ENCODE results near the gene TMEM140. TPM values are rescaled to one million over a fixed set of nuclear protein-coding genes. Genes with fewer than 3 reads are reported as not detected.
"Not testable (repeated sequence)": the region's sequence is repeated elsewhere in the genome, so short reads cannot be mapped to it uniquely, and the experiment has no call there.

Gene TMEM140
- total RNA-seq, 1 donor from 2014 or later = not detected

- no peaks in the 10 kb centered on the region for H3K9me3 Mint-ChIP-seq (ENCODE audit: unreplicated experiment)
- peaks cover 28% of the 10 kb centered on the region for H3K4me1 Mint-ChIP-seq (ENCODE audit: unreplicated experiment)
- peak overlapping the region; percentile 86 for H3K4me3 Mint-ChIP-seq (ENCODE audit: unreplicated experiment)
- H3K27ac Mint-ChIP-seq (ENCODE audit: unreplicated experiment) = peak overlapping the region; percentile 76
- DNase-seq (ENCODE audit: extremely low spot score, unreplicated experiment) = no peak
- no peaks in the 10 kb centered on the region for H3K27me3 Mint-ChIP-seq (ENCODE audit: unreplicated experiment)
- TF ChIP-seq, protein P1, sequence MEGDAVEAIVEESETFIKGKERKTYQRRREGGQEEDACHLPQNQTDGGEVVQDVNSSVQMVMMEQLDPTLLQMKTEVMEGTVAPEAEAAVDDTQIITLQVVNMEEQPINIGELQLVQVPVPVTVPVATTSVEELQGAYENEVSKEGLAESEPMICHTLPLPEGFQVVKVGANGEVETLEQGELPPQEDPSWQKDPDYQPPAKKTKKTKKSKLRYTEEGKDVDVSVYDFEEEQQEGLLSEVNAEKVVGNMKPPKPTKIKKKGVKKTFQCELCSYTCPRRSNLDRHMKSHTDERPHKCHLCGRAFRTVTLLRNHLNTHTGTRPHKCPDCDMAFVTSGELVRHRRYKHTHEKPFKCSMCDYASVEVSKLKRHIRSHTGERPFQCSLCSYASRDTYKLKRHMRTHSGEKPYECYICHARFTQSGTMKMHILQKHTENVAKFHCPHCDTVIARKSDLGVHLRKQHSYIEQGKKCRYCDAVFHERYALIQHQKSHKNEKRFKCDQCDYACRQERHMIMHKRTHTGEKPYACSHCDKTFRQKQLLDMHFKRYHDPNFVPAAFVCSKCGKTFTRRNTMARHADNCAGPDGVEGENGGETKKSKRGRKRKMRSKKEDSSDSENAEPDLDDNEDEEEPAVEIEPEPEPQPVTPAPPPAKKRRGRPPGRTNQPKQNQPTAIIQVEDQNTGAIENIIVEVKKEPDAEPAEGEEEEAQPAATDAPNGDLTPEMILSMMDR (IDR thresholded peaks at IDR 0.05) = peak; percentile 31
- peaks cover 33% of the 10 kb centered on the region for H3K36me3 Mint-ChIP-seq (ENCODE audit: unreplicated experiment)
These were observed 21.5 kb downstream of the TMEM140 start for GRCh38 chr7:135169141-135169963.

GRCh38 chr7:135169964-135170273, 22.0 kb downstream of the TMEM140 start:
- Mint-ChIP-seq H3K36me3 (ENCODE audit: unreplicated experiment) (peaks cover 33% of the 10 kb centered on the region), H3K9me3 (ENCODE audit: unreplicated experiment) (no peaks in the 10 kb centered on the region), H3K4me1 (ENCODE audit: unreplicated experiment) (peaks cover 28% of the 10 kb centered on the region), H3K27me3 (ENCODE audit: unreplicated experiment) (no peaks in the 10 kb centered on the region), H3K4me3 (ENCODE audit: unreplicated experiment) (peak overlapping the region; percentile 86), H3K27ac (ENCODE audit: unreplicated experiment) (peak overlapping the region; percentile 76)
- DNase-seq (ENCODE audit: extremely low spot score, unreplicated experiment) = no peak
- TF ChIP-seq, protein P1 (IDR thresholded peaks at IDR 0.05) = no peak

GRCh38 chr7:135170274-135170997, 22.6 kb downstream of the TMEM140 start, which contains the start of gene CYREN:
Gene CYREN (minus strand): TSS chr7:135170707. CDS start chr7:135168922, 1,785 bp downstream.
- H3K9me3 Mint-ChIP-seq (ENCODE audit: unreplicated experiment) = no peaks in the 10 kb centered on the region
- H3K4me3 Mint-ChIP-seq (ENCODE audit: unreplicated experiment) = peak within 1 kb of the TSS; percentile 86
- peaks cover 28% of the 10 kb centered on the region for H3K36me3 Mint-ChIP-seq (ENCODE audit: unreplicated experiment)
- peak within 1 kb of the TSS; percentile 99 for H3K27ac Mint-ChIP-seq (ENCODE audit: unreplicated experiment)
- no peaks in the 10 kb centered on the region for H3K27me3 Mint-ChIP-seq (ENCODE audit: unreplicated experiment)
- TF ChIP-seq, protein P1 (IDR thresholded peaks at IDR 0.05) = peak; percentile 67
- peak; percentile 97 for DNase-seq (ENCODE audit: extremely low spot score, unreplicated experiment)
- peaks cover 28% of the 10 kb centered on the region for H3K4me1 Mint-ChIP-seq (ENCODE audit: unreplicated experiment)

- not testable (repeated sequence) for H3K27me3 Mint-ChIP-seq (ENCODE audit: unreplicated experiment); H3K9me3 Mint-ChIP-seq (ENCODE audit: unreplicated experiment)
- Mint-ChIP-seq H3K27ac (ENCODE audit: unreplicated experiment) (peak overlapping the region; percentile 99), H3K36me3 (ENCODE audit: unreplicated experiment) (peaks cover 22% of the 10 kb centered on the region), H3K4me3 (ENCODE audit: unreplicated experiment) (peak overlapping the region; percentile 86), H3K4me1 (ENCODE audit: unreplicated experiment) (peaks cover 28% of the 10 kb centered on the region)
- DNase-seq (ENCODE audit: extremely low spot score, unreplicated experiment) = peak; percentile 81
These were observed 23.2 kb downstream of the TMEM140 start for GRCh38 chr7:135170998-135171481.

DNA sequence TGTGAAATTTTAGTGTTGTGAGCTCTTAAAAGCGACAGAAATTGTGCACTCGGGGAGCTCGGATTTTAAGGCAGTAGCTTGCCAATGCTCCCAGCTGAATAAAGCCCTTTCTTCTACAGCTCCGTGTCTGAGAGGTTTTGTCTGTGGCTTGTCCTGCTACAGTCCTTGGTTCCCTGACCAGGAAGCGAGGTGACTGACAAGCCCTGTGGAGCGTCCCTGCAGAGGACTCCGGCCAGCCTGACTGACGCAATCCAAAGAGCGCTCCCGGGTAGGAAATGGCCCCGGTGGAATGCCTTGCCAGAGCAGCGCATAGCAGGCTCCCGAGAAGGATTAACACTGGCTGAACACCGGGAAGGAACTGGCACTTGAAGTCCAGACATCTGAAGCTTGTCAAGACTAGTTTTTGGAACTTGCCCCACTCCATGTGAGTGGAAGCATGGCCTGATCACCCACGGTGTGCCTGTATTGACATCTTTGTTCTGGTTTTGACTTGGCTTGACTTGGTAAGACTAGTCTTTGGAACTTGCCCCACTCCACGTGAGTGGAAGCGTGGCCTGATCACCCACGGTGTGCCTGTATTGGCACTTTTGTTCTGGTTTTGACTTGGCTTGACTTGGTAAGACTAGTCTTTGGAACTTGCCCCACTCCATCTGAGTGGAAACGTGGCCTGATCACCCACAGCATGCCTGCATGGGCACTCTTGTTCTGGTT, 23.9 kb downstream of the TMEM140 start:
- peak overlapping the region; percentile 53 for H3K4me3 Mint-ChIP-seq (ENCODE audit: unreplicated experiment)
- peak; percentile 79 for DNase-seq (ENCODE audit: extremely low spot score, unreplicated experiment)
- H3K27ac Mint-ChIP-seq (ENCODE audit: unreplicated experiment) = peak overlapping the region; percentile 99
- not testable (repeated sequence) for H3K9me3 Mint-ChIP-seq (ENCODE audit: unreplicated experiment); H3K27me3 Mint-ChIP-seq (ENCODE audit: unreplicated experiment)
- H3K4me1 Mint-ChIP-seq (ENCODE audit: unreplicated experiment) = peaks cover 28% of the 10 kb centered on the region
- H3K36me3 Mint-ChIP-seq (ENCODE audit: unreplicated experiment) = peaks cover 15% of the 10 kb centered on the region

GRCh38 chr7:135173916-135174315, 26.0 kb downstream of the TMEM140 start:
- peak; percentile 56 for DNase-seq (ENCODE audit: extremely low spot score, unreplicated experiment)
- not testable (repeated sequence) for H3K27ac Mint-ChIP-seq (ENCODE audit: unreplicated experiment); H3K9me3 Mint-ChIP-seq (ENCODE audit: unreplicated experiment); H3K36me3 Mint-ChIP-seq (ENCODE audit: unreplicated experiment); H3K4me3 Mint-ChIP-seq (ENCODE audit: unreplicated experiment); H3K27me3 Mint-ChIP-seq (ENCODE audit: unreplicated experiment)
- peaks cover 17% of the 10 kb centered on the region for H3K4me1 Mint-ChIP-seq (ENCODE audit: unreplicated experiment)

Measured in osteocyte (in vitro differentiated cells).